GM04503 (cell line): Measurements from ENCODE around the gene LPO.

ENCODE experiments used
- DNase-seq: peaks from one replicate; pipeline ENCODE4 v3.0.0-alpha.2; 2012; ENCODE audit warnings: low read depth

Gene LPO

DNA sequence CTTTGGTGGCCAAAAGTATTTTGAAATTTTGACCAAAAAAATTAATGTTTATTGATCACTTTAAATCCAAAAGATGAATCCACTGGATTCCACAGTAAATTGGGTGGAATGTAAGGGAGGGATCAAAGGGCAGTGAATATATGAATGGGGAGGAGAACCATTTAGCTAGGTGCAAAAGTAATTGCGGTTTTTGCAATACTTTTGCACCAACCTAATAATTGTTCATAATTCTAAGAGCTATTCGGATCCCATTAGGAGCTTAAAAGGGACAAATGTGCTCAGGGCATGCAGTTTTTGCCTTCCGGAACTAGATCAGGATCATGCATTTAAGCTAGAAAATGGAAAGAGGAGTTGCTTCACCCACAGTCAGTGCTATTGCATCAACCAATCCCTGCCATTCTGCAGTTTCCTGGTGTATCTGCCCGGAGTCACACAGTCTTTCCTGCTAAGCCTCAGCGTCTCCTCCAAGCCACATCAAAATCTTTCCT, at the start of gene LPO:
TSS of gene LPO (plus strand) at position 438 of the 488 bp plus-strand sequence. CDS start 4,396 bp downstream, outside the sequence.
- DNase-seq: no peak

DNA sequence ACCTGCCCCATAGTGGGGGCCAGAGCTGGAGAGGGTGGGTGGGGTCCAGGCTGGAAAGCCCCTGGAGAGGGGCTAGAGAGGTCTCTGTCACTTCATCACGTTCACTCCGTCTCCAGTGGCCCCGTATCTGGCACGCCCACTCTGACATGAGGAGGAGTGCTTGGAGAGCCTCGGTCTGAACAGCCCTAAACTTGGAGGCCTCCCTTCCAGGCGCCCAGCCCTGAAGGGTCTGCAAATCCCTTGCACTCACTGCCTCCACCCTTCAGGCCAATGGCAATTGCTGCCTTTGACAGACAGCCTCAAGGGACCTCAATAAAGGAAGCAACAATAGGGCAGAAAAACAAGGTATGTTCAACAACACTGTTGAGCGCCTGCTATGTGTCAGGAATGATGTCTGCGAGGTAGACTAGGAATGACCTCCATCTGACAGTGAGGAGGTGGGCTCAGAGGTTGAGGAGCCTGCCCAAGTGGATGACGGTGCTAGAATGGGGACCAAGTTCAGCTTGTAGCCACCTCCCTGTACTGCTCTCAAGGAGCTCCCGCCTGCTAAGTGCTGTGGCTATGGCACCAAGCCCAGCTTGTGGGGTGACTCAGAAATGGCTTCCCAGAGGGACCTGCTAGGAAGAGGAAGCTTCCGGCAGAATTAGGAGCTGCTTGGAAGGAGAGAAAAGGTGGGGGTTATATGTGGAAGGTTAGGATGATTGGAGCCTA, 48.8 kb upstream of the LPO start:
- DNase-seq: peak; percentile 49

DNA sequence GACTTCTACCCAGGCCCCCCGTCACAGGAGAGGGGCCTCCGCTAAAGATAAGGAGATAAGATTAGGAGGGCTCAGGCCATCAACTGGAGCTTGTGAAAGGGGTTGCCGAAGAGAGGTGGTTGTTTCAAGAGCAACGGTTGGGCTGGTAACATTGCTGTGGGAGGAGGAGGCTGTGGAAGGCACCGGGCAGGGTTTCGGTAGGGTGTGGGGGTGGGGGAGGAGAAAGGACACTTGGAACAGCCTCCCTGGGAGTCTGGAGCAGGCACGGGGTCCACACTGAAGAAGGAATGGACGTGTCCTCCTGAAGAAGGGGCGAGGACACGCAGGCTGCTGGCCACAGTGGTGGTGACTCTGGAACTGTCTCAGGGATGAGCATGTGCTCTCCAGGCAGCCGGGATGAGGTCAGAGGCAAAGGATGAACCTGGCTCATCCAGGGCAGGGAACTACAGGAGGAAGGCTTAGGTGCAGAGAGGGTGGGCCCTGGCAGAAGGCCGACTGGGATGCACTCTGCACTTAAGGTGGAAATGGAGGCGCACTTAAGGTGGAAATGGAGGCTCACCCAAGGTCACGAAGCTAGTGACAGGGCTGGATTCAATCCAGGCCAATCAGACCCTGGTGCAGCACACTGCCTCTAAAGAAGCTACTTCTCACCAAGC, 47.0 kb upstream of the LPO start:
- no peak for DNase-seq

DNA sequence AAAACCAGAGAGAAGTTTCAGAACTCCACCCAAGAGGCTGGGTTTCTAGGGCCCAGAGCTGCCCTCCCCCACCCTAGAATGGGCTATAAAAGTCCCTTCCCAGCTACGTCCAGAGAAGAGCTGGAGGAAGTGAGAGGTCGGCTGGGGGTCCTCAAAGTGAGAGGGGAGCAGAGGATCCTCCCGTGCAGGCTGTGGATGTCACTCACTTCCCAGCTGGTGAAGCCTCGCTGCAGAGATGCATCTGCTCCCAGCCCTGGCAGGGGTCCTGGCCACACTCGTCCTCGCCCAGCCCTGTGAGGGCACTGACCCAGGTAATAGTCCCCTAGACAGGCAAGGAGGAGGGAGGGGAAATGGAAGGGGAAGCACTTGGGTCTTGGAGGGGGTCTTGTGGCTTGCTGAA, 45.8 kb upstream of the LPO start, which contains the start of gene EPX:
TSS of gene EPX (plus strand) at position 115 of the 400 bp plus-strand sequence. CDS start at position 236, 121 bp downstream.
- DNase-seq: no peak

DNA sequence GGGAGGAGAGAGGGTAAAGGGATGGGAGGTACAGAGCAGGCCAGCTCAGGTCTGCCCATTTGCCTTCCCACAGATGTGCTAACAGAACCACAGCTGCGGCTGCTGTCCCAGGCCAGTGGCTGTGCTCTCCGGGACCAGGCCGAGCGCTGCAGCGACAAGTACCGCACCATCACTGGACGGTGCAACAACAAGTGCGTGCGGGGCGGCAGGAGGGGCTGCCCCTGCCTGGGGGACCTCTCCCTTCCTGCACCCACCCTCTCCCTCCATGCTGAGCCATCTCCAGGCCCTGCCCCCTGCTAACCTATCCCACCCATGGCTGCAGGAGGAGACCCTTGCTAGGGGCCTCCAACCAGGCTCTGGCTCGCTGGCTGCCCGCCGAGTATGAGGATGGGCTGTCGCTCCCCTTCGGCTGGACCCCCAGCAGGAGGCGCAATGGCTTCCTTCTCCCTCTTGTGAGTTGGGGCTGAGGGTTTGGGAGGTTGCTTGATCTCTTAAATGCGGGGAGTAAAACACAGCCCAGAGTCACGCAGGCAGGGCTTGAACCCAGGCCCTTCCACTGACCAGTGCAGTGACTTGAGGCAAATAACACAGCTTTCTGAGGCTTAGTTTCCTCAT, 44.6 kb upstream of the LPO start:
- no peak for DNase-seq

DNA sequence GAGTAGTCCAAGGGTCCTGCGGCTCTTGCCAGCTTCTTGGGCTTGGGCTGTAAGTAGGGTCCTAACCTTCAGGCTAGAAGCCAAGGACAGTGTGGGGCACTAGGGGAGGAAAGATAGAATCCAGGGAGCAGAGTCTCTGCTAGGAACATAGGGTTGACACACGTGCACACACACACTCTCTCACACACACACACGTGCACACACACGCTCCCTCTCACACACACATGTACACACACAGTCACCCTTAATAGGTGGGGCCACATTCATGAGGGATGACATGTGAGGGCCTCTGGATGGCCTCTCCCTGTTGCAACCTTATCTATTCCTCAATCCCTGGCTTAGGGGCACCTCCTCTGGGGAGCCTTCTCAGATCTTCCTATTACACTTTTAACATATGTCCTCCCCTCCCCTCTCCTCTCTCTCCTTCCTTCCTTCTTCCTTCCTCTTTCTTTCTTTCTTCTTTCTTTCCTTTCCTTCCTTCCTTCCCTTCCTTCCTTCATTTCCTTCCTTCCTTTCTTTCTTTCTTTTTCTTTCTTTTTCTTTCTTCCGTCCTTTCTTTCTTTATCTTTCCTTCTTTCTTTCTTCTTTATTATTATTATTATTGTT, 42.8 kb upstream of the LPO start:
- no peak for DNase-seq

DNA sequence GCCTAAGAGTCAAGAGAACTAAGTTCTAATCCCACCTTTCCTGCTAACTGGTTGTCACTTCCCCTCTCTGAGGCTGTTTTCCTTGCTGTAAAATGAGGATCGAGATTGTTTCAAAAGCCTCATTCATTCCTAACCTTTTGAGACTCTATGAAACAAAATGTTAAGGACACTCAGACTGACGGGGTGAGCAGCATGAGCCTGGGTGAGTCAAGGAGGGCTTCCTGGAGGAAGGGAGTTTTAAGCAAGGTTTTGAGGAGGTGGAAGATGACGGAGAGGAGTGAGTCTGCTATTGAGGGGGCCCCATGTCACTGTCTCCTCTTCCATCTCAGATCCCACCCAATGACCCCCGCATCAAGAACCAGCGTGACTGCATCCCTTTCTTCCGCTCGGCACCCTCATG, 41.8 kb upstream of the LPO start:
- DNase-seq: no peak

DNA sequence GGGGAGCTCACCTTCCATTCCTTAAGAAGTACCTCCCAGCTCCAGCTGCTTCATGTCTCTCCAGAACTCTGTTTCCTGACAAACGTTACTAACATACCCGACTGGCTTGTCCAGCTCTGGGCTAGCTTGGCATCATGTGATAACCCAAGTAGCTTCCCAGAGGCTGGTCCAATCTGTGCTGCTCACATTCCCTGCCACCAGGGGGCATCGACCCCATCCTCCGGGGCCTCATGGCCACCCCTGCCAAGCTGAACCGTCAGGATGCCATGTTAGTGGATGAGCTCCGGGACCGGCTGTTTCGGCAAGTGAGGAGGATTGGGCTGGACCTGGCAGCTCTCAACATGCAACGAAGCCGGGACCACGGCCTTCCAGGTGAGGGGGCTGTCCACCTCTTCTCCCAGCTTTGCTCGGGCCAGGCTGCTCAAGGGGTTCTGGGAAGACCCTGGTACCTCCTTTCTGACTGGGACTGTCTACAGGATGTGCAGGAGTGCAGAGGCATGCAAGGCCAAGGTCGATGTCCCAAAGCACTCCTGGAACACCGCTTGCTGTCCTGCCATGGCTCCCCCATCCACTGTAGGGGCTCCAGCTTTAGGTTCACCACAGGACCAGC, 38.3 kb upstream of the LPO start:
- DNase-seq: no peak

DNA sequence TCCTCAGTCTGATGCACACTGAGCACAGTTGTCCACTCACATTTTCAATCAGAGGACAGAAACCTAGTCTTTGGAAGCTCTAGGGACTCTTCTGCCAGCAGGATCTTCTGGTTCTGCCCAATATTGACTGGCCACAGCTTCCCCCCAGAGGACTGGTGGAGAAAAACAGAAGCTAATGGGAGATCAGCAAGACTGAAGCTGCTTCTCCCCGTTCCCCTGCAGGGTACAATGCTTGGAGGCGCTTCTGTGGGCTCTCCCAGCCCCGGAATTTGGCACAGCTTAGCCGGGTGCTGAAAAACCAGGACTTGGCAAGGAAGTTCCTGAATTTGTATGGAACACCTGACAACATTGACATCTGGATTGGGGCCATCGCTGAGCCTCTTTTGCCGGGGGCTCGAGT, 35.5 kb upstream of the LPO start:
- no peak for DNase-seq

DNA sequence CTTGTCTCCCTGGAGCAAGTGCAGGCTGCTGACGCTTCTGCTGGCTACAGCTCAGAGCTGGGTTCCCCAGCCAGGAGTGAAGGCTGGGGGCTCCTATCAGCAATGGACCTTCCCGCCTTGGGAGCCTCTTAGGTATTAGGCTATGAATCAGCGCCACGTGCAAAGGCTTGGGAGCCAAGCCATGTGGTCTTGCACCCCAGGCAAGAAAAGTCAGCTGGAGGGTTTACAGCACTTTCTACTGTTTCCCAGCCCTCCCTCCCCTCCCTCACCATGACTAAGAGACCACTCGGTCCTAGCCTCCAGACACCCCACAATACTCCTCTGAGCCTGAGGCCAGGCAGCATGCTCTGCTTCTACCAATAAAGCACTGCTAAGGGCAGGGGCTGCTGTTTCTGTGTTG, 33.6 kb upstream of the LPO start:
- DNase-seq: no peak

DNA sequence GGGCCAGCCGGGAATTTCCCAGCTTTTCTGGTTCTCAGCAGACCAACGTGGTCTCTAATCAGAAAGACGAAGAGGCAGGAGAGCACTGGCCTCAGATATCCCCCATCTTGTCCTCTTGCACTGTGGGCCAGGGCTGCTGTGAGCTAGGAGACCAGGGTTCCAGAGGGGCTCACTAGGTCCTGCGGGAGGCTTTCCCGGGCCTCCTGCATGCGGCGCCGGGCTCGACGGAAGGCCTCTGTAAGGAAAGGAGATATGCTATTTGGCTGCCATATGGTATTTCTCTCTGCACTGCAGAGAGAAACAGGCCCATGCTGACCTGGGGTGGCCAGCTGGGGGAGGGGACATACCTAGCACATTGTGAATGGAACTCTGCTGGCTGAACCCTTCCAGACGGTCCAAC, 32.4 kb upstream of the LPO start:
- DNase-seq: no peak

DNA sequence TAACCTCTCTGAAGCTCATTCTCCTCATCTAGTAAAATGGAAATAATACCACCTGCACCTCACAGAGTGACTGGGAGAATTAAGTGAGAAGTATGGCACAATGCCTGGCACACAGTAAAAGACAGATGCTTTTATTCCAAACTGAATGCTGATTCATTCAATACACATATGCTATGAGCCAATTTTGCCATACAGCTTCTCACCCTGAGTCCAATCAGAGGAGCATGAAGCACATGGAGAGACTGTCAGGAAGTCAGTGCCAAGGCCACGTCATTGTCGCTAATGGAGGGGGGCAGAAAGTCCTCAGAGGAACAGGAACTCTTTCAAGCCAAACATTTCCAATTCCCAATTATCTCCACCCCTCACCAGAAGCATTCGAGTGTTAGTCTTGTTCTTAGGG, 30.9 kb upstream of the LPO start:
- DNase-seq: no peak

DNA sequence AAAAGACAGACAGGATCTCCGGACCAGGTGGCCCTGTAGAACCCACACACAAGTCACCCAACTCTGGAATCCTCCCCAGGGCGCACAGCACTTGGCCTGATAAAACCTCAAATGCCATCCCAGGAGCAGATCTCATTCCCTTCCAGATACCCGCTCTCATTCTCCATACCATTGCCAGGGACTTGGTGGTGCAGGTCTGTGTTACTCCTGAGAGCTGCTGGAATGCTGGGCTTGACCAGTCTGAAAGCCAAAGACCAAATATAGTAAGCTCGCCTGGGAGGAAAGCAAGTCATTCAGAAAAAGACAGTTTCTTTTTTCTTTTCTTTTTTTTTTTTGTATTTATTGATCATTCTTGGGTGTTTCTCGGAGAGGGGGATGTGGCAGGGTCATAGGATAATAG, 30.0 kb upstream of the LPO start:
- DNase-seq: no peak

DNA sequence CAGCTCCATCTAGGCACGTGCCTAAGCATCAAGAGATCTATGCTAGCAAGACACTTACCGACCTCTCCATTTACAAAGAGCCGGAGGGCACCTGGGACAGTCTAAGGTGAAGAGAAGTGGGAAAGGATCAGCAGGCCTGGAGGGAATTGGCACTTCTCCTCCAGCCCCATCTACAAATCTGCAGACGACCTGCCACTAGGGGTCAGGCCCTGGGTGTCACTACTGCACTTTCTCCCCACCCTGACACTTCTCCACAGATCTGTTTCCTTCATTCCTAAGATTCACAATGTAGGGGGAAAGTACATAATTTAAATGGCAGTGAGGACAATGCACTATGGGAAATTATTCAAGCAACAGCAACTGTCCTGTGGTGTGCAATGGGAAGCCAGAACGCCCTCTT, 27.5 kb upstream of the LPO start:
- no peak for DNase-seq

DNA sequence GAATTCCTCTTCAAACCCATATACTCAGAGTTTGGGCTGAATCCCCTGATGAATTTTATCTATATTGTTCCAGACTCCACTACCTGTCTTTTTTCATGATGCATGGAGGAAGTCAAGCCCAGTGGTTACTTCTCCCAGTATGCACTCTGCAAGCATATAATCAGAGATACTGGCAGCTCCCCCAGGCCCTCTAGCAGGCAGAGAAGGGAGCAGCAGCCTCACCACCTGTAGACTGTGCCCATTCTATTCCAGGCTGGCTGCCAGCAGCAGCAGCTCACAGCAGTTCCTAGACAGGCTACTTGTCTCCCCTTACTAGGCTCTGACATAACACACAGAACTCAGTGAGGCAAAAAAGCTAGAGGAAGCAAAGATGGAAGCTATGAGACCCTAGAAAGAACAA, 22.7 kb upstream of the LPO start:
- DNase-seq: no peak

DNA sequence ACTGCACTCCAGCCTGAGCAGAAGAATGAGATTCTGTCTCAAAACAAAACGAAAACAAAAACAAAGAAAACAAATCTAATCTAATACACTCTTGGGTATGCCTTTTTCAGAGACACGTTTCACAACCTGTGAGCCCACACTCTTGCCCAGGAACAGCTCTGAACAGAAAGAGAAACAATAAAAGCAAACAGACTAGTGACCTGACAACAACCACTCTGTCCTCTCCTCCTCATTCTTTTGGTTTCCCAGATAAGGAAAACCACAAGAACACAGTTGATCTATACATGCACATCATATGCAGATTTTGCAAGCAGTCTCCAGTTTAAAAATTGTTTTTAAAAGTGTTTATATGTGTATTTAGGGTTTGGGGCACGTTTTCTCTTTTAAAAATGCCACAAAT, 20.6 kb upstream of the LPO start:
- DNase-seq: no peak

DNA sequence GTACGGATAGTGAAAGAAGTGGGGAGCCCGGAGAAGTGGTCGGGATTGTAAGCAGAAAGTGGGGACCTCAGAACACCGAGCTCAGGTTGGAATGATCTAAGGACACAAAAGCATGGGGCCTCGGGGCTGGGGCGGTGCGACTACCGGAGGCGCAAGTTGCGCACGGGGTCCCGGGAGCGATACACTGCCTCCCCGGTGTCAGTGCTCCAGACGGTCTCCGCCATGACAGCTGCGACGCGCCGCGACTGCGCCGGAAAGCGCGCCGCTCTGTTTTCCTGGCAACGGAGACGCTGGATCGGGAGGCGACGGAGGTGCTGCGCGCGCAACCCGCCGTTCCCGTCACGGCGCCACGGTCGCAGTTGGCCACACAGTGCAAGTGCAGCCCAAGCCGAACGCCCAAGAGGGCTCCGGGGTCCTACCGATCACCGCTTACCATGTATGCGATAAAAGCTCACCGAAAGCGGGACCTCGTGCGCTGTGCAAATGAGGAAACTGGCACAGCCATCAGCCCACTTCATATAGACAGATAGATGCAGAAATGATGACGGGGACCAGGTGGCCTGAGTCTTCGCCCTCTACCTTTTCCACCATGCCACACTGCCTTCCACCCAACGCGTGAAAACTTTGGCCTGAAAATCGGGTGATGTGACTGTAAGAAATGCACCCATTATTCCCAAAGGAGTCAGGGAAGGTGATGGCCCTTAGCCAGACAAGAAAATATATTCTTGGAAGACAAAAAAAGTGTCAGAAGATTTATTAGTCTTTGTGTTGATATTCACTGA, 19.2 kb upstream of the LPO start, which contains the start of gene MKS1:
TSS of gene MKS1 (minus strand) at position 249 of the 782 bp plus-strand sequence. CDS start at position 224, 25 bp downstream.
- DNase-seq: peak; percentile 36

DNA sequence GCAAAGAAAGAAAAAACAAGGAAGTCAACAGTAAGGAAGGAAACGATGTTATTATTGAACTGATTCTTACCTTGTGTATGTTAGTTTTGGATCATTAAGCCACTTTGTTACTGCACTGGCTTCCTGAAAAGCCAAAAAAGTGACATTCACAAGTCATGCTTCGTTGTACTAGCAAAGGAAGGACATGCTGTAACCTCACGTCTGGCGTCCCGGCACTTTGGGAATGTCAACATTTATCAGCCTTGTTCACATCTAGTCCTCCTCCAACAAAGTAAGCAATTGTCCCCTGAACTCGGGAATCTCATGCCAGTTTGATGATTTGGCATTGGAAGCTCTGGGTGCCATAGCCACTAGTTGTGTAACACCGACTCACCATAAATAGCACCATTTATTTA, 18.6 kb upstream of the LPO start:
- no peak for DNase-seq

DNA sequence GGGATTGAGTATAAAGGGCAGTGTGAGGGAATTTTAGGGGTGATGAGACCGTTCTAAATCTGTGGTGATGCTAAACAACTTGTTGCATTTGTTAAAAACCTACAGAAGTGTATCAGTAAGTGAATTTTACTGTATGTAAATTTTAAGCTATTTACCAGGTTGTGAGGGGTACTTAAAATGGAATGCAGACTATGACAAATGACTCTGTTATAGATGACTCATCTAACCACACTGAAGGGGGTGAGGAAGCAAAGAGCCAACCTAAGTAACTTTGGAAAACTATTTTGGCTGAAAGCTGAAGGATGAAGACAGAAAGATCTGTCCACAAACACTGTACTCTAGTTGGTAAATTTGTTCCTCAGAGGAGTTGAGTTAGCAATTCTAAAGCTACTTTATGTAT, 14.1 kb upstream of the LPO start:
- DNase-seq: peak; percentile 34

DNA sequence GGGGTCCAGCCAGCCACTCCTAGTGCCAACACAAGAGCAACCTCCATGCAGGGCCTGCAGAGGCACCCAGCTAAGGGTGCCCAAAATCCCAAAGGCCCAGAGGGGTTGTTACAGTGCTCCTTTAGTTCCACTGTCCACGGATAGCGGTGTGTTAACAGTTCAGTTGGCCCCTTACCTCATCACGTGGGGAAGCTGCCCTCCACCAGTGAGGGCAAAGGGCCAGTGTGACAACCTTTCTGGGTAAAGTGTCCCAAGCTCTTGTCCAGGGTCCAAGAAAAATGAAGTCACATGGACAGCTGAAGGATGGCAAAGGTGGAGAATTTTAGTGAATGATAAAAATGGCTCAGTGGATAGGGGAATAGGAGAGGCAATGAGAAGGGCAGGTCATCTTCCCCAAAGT, 10.7 kb upstream of the LPO start:
- no peak for DNase-seq

DNA sequence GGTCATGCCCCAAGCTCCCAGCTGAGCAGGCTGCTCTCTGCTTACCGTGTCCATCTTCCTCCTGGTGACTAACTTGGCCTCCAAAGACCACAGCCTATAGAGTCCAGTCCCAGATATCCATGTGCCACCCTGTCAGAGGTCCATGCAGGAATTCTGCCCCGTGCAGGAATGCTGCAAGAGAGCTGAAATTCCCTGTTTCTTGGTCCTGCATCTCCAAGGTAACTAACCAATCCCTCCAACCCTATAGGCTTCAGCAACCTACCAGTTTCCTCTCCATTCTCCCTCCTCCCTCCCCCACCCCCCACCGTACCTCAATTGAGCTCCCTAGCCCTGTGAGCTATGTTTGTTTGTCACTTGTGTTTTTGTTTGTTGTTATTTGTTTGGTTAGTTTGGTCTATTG, 9.7 kb upstream of the LPO start:
- no peak for DNase-seq

DNA sequence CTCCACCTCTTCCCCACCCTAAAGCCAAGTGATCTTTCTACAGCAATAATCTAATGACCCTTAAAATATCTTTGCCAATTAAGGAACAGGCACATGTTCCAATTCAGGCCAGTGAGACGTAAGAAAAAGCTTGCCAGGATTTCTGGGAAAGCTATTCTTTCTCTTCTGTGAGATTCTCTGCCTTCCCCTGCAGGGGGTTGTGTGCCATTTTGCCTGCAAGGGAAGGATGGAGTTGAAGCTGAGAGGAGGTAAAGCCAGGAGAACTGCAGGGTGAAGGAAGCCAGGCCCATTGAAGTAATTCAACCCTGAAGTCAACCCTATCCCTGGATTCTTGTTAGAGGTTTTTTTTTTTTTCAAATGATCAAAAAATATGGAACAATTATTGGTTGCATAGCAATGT, 9.0 kb upstream of the LPO start:
- DNase-seq: no peak
